Activated B cell treated with CpG ODN at 0.5 μM for 24 hours (primary cell): ENCODE data around the gene SLC19A1. TPM values are rescaled to one million over a fixed set of nuclear protein-coding genes. Genes with fewer than 3 reads are reported as not detected.

Experiments used
- ATAC-seq: fragments of 200-7000 bp; cut with Tn5 transposase; one replicate; pipeline ENCODE4 v1.10.0; 2021; ENCODE audit warnings: low read depth, mild to moderate bottlenecking, moderate library complexity
- CTCF ChIA-PET: fragments of 350-600 bp; sonication (Branson Sonifier 250); formaldehyde crosslinking; loops from one replicate; lab custom pipeline; 2021; ENCODE audit warnings: antibody characterized with exemption; lab: Charles Lee
- POLR2A ChIA-PET: fragments of 350-600 bp; sonication (Branson Sonifier 250); formaldehyde crosslinking; loops from one replicate; lab custom pipeline; 2021; ENCODE audit warnings: antibody characterized with exemption; lab: Charles Lee
- DNase-seq: peaks from one replicate; pipeline ENCODE4 v3.0.0; 2022
- H3K27ac Mint-ChIP-seq: one replicate; pipeline ENCODE4 v1.8.0; 2020; ENCODE audit warnings: mixed read lengths
- H3K27me3 Mint-ChIP-seq: one replicate; pipeline ENCODE4 v1.8.0; 2021; ENCODE audit warnings: mixed read lengths
- H3K36me3 Mint-ChIP-seq: one replicate; pipeline ENCODE4 v1.8.0; 2021; ENCODE audit warnings: low read depth, mixed read lengths
- H3K4me1 Mint-ChIP-seq: one replicate; pipeline ENCODE4 v1.8.0; 2021; ENCODE audit warnings: mixed read lengths
- H3K4me3 Mint-ChIP-seq: one replicate; pipeline ENCODE4 v1.8.0; 2020; ENCODE audit warnings: mild to moderate bottlenecking, mixed read lengths
- H3K9me3 Mint-ChIP-seq: one replicate; pipeline ENCODE4 v1.8.0; 2020; ENCODE audit warnings: mixed read lengths
- CTCF ChIP-seq: fragments of 200-600 bp; IDR thresholded peaks from one replicate; pipeline ENCODE4 v1.8.0; 2022; ENCODE audit warnings: antibody characterized with exemption, mild to moderate bottlenecking
- intact Hi-C: fragments of 100-400 bp; cut with micrococcal nuclease; formaldehyde crosslinking; loops from one replicate; pipeline ENCODE4 v1.15.1; 2024
- total RNA-seq: library from RNA; stranded (reverse); gene quantifications from 2 replicates; pipeline ENCODE4 v1.2.3, GENCODE V29; 2022

Gene SLC19A1
- total RNA-seq, 1 donor from 2014 or later: 10.7 TPM

DNA sequence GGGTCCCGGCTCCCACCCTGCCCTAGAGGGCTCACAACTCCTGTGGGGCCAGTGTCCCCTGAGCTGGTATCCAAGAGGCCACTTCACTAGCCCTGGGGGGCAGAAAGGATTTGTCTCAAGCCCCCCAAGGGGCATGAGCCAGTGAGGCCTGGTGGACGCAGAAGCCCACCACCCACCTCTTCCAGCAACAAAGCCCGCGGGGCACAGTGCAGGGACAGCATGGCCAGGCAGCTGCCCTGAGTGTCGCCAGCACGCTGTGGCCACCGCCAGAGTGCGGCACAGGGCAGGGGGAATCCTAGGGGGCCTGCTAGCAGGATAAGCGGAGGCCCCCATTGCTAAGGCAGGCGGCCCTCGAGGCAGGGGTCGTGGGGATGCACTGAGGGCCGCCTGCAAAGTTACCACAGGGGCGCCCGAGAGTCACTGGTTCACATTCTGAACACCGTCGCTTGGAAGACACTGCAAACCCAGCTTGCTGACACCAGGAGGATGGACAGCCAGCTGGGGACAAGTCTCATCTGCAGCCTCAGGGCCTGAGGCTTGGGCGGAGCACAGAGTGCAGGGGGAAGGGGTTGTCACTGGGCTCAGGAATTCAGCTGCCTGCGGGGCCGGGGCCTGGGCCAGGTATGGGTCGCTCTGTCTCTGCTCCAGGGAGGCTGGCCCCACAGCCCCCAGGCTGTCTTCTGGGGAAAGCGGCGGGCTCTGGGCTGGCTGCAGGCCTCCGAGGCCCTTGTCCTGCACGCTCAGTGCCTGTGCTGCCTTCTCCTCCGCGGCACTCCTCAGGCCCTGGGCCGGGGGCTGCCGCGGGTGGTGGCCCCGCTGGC is 26.8 kb downstream of the SLC19A1 start:
- no peak overlapping the region for H3K27ac Mint-ChIP-seq
- peaks cover 25% of the 10 kb centered on the region for H3K9me3 Mint-ChIP-seq
- ATAC-seq (no peak), DNase-seq (no peak)
- POLR2A ChIA-PET: no interaction called here
- H3K27me3 Mint-ChIP-seq: no peaks in the 10 kb centered on the region
- peaks cover 2% of the 10 kb centered on the region for H3K4me1 Mint-ChIP-seq
- no peak for TF ChIP-seq CTCF
- peaks cover 41% of the 10 kb centered on the region for H3K36me3 Mint-ChIP-seq
- no peak overlapping the region for H3K4me3 Mint-ChIP-seq
- intact Hi-C loops: no loop called here
- CTCF ChIA-PET: no interaction called here

DNA sequence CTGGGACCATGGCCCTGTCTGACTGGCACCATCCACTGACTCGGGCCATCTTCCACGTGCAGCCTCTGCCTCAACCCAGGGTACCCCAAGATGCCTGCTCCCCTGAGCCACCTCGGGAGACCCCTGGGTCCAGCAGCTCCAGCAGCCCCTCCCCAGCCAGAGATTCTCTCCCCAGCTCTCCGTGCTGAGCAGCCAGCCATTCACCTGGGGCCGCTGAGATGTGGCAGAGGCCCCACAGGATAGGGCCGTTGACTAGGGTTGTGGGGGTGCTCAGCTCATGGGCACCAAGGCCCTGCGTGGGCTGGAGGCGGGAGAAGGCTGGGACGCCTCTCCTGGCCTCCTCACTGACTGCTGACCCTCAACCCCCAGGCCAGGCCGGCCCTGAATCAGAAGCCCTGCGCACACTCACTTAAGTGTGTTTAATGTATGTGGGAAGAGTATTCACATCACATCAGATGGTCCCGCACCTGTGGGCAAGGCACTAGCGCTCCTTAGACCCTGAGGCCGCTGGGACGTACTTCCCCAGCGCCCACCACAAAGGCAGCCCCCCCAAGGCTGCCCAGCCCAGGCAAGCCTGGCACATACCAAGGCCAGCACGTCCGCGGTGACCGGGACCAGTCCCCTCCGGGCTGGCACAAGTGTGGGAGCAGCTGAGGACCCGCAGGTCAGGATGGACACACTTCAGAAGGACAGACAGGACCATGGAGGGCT is 27.8 kb downstream of the SLC19A1 start:
- Mint-ChIP-seq H3K36me3 (peaks cover 32% of the 10 kb centered on the region), H3K4me1 (peaks cover 2% of the 10 kb centered on the region), H3K27me3 (no peaks in the 10 kb centered on the region), H3K27ac (no peak overlapping the region), H3K9me3 (peaks cover 18% of the 10 kb centered on the region), H3K4me3 (no peak overlapping the region)
- intact Hi-C loops: no loop called here
- ChIA-PET POLR2A (no interaction called here), CTCF (no interaction called here)
- no peak for ATAC-seq
- DNase-seq: no peak
- no peak for TF ChIP-seq CTCF

DNA sequence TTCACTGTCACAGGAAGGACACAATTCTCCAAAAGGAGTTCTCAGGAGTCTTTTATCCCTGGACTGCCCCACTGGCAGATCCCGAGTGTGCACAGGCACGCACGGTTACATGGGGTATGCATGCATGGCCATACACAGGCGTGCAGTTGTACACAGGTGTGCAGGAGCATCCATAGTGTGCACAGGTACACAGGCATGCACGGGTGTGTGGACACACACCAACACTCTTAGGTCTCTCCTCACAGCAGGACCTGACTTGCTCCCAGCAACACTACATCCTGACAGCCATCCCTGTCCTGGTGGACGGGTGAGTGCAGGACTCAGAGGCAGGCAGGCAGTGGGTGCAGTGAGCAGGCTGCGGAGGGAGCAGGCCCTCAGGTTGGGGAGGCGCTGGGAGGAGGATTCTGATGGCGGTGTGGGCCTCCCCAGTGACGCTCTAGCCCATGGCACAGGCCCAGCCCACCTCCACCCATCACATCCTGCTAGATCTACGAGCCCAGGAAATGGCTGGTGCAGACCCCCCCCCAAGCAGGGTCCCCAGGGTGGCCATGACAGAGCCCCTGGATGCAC is 28.4 kb downstream of the SLC19A1 start:
- Mint-ChIP-seq H3K9me3 (peaks cover 11% of the 10 kb centered on the region), H3K27me3 (no peaks in the 10 kb centered on the region), H3K4me1 (peaks cover 2% of the 10 kb centered on the region), H3K27ac (no peak overlapping the region), H3K36me3 (peaks cover 26% of the 10 kb centered on the region), H3K4me3 (no peak overlapping the region)
- DNase-seq: no peak
- no peak for TF ChIP-seq CTCF
- ATAC-seq: no peak
- intact Hi-C loops: no loop called here
- ChIA-PET CTCF (no interaction called here), POLR2A (no interaction called here)

DNA sequence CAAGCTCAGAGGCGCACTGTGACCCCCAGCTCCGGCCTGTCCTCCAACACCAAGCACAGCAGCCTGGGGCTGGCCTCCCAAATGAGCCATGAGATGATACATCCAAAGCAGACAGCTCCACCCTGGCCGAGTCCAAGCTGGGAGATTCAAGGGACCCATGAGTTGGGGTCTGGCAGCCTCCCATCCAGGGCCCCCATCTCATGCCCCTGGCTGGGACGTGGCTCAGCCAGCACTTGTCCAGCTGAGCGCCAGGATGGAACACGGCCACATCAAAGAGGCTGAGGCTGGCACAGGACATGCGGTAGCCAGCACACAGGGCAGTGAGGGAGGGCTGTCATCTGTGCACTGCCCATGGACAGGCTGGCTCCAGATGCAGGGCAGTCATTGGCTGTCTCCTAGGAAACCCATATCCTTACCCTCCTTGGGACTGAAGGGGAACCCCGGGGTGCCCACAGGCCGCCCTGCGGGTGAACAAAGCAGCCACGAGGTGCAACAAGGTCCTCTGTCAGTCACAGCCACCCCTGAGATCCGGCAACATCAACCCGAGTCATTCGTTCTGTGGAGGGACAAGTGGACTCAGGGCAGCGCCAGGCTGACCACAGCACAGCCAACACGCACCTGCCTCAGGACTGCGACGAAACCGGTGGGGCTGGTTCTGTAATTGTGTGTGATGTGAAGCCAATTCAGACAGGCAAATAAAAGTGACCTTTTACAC is 29.1 kb downstream of the SLC19A1 start:
- no peaks in the 10 kb centered on the region for H3K27me3 Mint-ChIP-seq
- H3K4me1 Mint-ChIP-seq: peaks cover 2% of the 10 kb centered on the region
- ChIA-PET CTCF (no interaction called here), POLR2A (no interaction called here)
- peaks cover 4% of the 10 kb centered on the region for H3K9me3 Mint-ChIP-seq
- intact Hi-C loops: no loop called here
- no peak overlapping the region for H3K27ac Mint-ChIP-seq
- H3K4me3 Mint-ChIP-seq: no peak overlapping the region
- no peak for ATAC-seq
- H3K36me3 Mint-ChIP-seq: peaks cover 19% of the 10 kb centered on the region
- TF ChIP-seq CTCF: no peak
- no peak for DNase-seq
